Transverse colon (tissue), 3 donors: ENCODE measurements around the gene ARMS2.

Experiments used
- EP300 ChIP-seq: sonication (generic); formaldehyde crosslinking; IDR thresholded peaks from one replicate; pipeline ENCODE4 v1.6.1; 2017; ENCODE audit warnings: antibody characterized with exemption, low read depth
- POLR2A ChIP-seq: fragments of 450-650 bp; IDR thresholded peaks from one replicate; pipeline ENCODE4 v1.6.1; 2016; ENCODE audit warnings: antibody characterized with exemption, mild to moderate bottlenecking, moderate library complexity
- TF ChIP-seq, protein P1 (sequence below), 5 experiments: fragments of 200-600 bp in 3 of 5; fragments of 450-650 bp in 2 of 5; sonication (generic) in 3 of 5; IDR thresholded peaks; 1 replicate in 2 of 5; 2 replicates in 3 of 5; pipeline ENCODE4 v1.5.1; 2016 to 2017; ENCODE audit warnings: antibody characterized with exemption in 5 of 5, inconsistent platforms in 3 of 5, mild to moderate bottlenecking in 2 of 5, moderate library complexity in 1 of 5

DNA sequence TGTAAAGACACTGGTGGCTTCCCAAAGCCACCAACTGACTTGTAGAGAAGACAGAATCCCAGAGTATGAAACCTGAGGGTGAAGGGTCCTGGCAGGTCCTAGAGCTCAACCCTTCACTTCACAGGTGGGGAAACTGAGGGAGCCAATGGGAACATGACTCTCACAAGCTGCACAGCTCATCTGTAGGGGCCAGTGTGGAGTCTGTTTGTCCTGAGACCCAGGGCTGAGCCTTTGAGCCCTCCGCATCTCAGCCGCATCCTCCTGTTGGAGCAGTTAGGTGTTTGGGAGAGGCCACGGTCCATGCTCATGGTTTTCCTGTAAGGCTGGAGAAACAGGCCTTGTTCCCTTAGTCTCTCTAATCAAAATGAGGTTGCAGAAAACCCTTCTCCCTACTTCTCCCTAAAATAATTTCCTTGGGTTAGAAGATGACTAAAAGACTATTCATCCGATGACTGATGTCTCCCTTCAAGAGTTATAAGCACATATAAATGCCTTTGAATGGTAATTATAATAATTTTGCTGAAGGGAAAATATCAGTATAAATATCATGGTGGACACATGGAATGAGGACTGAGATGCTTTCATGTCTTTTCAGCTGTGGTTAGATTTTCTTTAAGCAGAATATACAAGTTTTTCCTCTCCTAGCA lies 17.2 kb downstream of the ARMS2 start:
- TF ChIP-seq, protein P1, sequence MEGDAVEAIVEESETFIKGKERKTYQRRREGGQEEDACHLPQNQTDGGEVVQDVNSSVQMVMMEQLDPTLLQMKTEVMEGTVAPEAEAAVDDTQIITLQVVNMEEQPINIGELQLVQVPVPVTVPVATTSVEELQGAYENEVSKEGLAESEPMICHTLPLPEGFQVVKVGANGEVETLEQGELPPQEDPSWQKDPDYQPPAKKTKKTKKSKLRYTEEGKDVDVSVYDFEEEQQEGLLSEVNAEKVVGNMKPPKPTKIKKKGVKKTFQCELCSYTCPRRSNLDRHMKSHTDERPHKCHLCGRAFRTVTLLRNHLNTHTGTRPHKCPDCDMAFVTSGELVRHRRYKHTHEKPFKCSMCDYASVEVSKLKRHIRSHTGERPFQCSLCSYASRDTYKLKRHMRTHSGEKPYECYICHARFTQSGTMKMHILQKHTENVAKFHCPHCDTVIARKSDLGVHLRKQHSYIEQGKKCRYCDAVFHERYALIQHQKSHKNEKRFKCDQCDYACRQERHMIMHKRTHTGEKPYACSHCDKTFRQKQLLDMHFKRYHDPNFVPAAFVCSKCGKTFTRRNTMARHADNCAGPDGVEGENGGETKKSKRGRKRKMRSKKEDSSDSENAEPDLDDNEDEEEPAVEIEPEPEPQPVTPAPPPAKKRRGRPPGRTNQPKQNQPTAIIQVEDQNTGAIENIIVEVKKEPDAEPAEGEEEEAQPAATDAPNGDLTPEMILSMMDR (IDR thresholded peaks at IDR 0.05), result no peak
- TF ChIP-seq POLR2A (no peak), EP300 (no peak)
